K562 (cell line): Measurements from ENCODE around the gene RPL22.
A peak's percentile ranks its signal among the peaks of the same experiment; 100 is the strongest.

Experiments used
- GTF2E2 ChIP-seq: fragments of 200-800 bp; sonication (Bioruptor generic); IDR thresholded peaks from 2 replicates; pipeline ENCODE4 v1.6.1; 2016; ENCODE audit warnings: missing genetic modification characterization, missing compliant biosample characterization
- POLR2A ChIP-seq: fragments of 450-650 bp; conservative IDR thresholded peaks from 2 replicates; pipeline ENCODE4 v1.6.1; 2016
- SMARCA4 ChIP-seq: fragments of 450-650 bp; IDR thresholded peaks from 2 replicates; pipeline ENCODE4 v1.6.1; 2016
- ZNF780A ChIP-seq: fragments of 250-450 bp; sonication (Bioruptor Pico); IDR thresholded peaks from 2 replicates; pipeline ENCODE4 v1.5.0; 2021; ENCODE audit warnings: mild to moderate bottlenecking
- TF ChIP-seq, protein P1 (sequence below), 2 experiments: fragments of 450-650 bp in 1 of 2; sonication (generic) in 1 of 2; formaldehyde crosslinking; conservative IDR thresholded peaks; 2 replicates each; pipeline versions ENCODE4 v1.4.0 to v1.8.1; 2020 to 2022; ENCODE audit warnings: mild to moderate bottlenecking in 1 of 2, missing genetic modification reagents in 1 of 2
- TF ChIP-seq, protein P2 (sequence below): fragments of 250-450 bp; sonication (Bioruptor Pico); IDR thresholded peaks from 2 replicates; pipeline ENCODE4 v1.4.0; 2020; ENCODE audit warnings: mild to moderate bottlenecking, moderate library complexity, borderline replicate concordance
- TF ChIP-seq, protein P3 (sequence below), 3 experiments: IDR thresholded peaks in 2 of 3; conservative IDR thresholded peaks in 1 of 3; 2 replicates each; pipeline ENCODE4 v1.5.1; 2011 to 2012; ENCODE audit warnings: low read length in 3 of 3, mild to moderate bottlenecking in 3 of 3, control low read depth in 2 of 3, improper control_type of control experiment in 1 of 3, inconsistent platforms in 1 of 3, low read depth in 1 of 3, mixed read lengths in 1 of 3, moderate library complexity in 1 of 3; ENCODE audit not compliant: insufficient read depth in 2 of 3

DNA sequence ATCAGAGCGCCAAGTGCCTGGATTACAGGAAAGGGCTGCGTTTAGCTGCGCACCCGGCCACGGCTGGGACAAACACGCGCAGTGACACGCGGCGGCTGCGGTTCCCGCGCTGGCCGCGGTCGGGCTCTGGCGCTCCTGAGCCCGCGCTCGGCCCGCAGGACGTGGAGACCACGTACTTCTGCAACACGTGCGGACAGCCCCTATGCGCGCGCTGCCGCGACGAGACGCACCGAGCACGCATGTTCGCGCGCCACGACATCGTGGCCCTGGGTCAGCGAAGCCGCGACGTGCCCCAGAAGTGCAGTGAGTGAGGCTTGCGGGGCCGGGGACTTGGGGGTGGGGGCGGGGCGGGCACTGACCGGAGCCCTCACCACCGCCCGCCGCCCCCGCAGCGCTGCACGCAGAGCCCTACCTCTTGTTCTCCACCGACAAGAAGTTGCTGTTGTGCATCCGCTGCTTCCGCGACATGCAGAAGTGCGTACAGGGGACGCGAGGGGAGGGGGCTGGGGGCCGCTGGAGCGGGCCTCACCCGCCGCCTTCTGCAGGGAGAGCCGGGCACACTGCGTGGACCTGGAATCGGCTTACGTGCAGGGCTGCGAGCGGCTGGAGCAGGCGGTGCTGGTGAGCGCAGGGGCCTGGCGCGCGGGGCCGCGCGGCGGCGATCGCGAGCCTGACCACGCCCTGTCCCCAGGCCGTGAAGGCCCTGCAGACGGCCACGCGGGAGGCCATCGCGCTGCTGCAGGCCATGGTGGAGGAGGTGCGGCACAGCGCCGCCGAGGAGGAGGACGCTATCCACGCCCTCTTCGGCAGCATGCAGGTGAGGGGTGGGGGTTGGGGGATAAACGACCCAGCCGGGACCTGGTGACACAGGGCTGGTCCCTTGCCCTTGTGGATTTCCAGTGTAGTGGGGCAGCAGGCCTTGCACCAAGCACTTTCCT lies 9.6 kb upstream of the RPL22 start:
- TF ChIP-seq, protein P1, sequence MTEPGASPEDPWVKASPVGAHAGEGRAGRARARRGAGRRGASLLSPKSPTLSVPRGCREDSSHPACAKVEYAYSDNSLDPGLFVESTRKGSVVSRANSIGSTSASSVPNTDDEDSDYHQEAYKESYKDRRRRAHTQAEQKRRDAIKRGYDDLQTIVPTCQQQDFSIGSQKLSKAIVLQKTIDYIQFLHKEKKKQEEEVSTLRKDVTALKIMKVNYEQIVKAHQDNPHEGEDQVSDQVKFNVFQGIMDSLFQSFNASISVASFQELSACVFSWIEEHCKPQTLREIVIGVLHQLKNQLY (CRISPR knock-in tag; conservative IDR thresholded peaks at IDR 0.05) = no peak
- TF ChIP-seq SMARCA4 = no peak
- TF ChIP-seq, protein P2, sequence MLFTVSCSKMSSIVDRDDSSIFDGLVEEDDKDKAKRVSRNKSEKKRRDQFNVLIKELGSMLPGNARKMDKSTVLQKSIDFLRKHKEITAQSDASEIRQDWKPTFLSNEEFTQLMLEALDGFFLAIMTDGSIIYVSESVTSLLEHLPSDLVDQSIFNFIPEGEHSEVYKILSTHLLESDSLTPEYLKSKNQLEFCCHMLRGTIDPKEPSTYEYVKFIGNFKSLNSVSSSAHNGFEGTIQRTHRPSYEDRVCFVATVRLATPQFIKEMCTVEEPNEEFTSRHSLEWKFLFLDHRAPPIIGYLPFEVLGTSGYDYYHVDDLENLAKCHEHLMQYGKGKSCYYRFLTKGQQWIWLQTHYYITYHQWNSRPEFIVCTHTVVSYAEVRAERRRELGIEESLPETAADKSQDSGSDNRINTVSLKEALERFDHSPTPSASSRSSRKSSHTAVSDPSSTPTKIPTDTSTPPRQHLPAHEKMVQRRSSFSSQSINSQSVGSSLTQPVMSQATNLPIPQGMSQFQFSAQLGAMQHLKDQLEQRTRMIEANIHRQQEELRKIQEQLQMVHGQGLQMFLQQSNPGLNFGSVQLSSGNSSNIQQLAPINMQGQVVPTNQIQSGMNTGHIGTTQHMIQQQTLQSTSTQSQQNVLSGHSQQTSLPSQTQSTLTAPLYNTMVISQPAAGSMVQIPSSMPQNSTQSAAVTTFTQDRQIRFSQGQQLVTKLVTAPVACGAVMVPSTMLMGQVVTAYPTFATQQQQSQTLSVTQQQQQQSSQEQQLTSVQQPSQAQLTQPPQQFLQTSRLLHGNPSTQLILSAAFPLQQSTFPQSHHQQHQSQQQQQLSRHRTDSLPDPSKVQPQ = no peak
- no peak for TF ChIP-seq ZNF780A (CRISPR knock-in tag)
- TF ChIP-seq POLR2A = no peak; the same call in 1 of the 2 replicates
- no peak for TF ChIP-seq GTF2E2 (tag)
- TF ChIP-seq, protein P3, sequence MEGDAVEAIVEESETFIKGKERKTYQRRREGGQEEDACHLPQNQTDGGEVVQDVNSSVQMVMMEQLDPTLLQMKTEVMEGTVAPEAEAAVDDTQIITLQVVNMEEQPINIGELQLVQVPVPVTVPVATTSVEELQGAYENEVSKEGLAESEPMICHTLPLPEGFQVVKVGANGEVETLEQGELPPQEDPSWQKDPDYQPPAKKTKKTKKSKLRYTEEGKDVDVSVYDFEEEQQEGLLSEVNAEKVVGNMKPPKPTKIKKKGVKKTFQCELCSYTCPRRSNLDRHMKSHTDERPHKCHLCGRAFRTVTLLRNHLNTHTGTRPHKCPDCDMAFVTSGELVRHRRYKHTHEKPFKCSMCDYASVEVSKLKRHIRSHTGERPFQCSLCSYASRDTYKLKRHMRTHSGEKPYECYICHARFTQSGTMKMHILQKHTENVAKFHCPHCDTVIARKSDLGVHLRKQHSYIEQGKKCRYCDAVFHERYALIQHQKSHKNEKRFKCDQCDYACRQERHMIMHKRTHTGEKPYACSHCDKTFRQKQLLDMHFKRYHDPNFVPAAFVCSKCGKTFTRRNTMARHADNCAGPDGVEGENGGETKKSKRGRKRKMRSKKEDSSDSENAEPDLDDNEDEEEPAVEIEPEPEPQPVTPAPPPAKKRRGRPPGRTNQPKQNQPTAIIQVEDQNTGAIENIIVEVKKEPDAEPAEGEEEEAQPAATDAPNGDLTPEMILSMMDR (IDR thresholded peaks at IDR 0.05 in 2 of 3, conservative IDR thresholded peaks at IDR 0.05 in 1 of 3; ENCODE audit: insufficient read depth in 2 of 3, low read depth in 1 of 3, low read length in 3 of 3) = peak; percentile 62 to 80 (median 63)
